HL-60 (cell line): ENCODE results near the gene CCDC106.

ENCODE experiments used
- CTCF ChIP-seq: IDR thresholded peaks from one replicate; pipeline ENCODE4 v1.5.1; 2011; ENCODE audit warnings: low read length, control low read depth, inconsistent platforms; ENCODE audit not compliant: insufficient read depth
- GABPA ChIP-seq: IDR thresholded peaks from 2 replicates; pipeline ENCODE4 v1.6.1; 2012; ENCODE audit warnings: low read depth
- POLR2AphosphoS5 ChIP-seq: IDR thresholded peaks from 2 replicates; pipeline ENCODE4 v1.6.1; 2012; ENCODE audit warnings: low read depth
- SPI1 ChIP-seq: IDR thresholded peaks from 2 replicates; pipeline ENCODE4 v1.6.1; 2012; ENCODE audit warnings: low read depth, mild to moderate bottlenecking, borderline replicate concordance
- TF ChIP-seq, protein P1 (sequence below): IDR thresholded peaks from 2 replicates; pipeline ENCODE4 v1.6.1; 2012; ENCODE audit warnings: low read depth; ENCODE audit not compliant: insufficient replicate concordance

DNA sequence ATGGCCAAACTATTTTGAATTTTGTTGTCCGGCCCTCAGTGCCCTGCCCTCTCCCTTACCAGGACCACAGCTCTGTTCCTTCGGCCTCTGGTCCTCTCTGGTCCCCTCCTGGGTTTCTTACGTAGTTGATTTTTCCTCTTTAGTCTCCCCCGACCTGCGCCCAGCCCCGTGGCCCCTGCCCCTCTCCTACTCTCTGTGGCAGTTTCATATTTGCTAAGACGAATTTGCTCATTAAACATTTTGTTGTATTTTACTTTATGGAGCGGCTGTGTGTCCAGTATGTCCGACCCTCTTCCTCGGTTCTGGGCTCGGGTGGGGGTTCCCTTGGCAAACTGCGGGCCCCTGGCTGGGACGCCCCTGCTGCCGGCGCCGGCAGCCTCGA lies 26.4 kb downstream of the CCDC106 start:
- TF ChIP-seq CTCF = no peak
- TF ChIP-seq POLR2AphosphoS5 = no peak
- no peak for TF ChIP-seq GABPA
- no peak for TF ChIP-seq SPI1
- TF ChIP-seq, protein P1, sequence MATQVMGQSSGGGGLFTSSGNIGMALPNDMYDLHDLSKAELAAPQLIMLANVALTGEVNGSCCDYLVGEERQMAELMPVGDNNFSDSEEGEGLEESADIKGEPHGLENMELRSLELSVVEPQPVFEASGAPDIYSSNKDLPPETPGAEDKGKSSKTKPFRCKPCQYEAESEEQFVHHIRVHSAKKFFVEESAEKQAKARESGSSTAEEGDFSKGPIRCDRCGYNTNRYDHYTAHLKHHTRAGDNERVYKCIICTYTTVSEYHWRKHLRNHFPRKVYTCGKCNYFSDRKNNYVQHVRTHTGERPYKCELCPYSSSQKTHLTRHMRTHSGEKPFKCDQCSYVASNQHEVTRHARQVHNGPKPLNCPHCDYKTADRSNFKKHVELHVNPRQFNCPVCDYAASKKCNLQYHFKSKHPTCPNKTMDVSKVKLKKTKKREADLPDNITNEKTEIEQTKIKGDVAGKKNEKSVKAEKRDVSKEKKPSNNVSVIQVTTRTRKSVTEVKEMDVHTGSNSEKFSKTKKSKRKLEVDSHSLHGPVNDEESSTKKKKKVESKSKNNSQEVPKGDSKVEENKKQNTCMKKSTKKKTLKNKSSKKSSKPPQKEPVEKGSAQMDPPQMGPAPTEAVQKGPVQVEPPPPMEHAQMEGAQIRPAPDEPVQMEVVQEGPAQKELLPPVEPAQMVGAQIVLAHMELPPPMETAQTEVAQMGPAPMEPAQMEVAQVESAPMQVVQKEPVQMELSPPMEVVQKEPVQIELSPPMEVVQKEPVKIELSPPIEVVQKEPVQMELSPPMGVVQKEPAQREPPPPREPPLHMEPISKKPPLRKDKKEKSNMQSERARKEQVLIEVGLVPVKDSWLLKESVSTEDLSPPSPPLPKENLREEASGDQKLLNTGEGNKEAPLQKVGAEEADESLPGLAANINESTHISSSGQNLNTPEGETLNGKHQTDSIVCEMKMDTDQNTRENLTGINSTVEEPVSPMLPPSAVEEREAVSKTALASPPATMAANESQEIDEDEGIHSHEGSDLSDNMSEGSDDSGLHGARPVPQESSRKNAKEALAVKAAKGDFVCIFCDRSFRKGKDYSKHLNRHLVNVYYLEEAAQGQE = no peak
